Upper lobe of left lung (tissue), 6 donors: ENCODE measurements around the gene CIB4. TPM values are rescaled to one million over a fixed set of nuclear protein-coding genes. Genes with fewer than 3 reads are reported as not detected.
A peak's percentile ranks its signal among the peaks of the same experiment; 100 is the strongest.

ENCODE experiments used
- ATAC-seq, 2 donors: fragments of 200-7000 bp; cut with Tn5 transposase; one replicate each; pipeline ENCODE4 v1.9.1; 2022; ENCODE audit warnings: mild to moderate bottlenecking in 2 of 2, moderate library complexity in 2 of 2; ENCODE audit not compliant: low FRiP score in 2 of 2
- DNase-seq, 2 donors: peaks; one replicate each; pipeline ENCODE4 v3.0.0-alpha.2; 2019 to 2020
- H3K27ac ChIP-seq, 4 donors: fragments of 200-600 bp; sonication (generic); one replicate each; pipeline ENCODE4 v1.5.1; 2016 to 2019
- H3K27me3 ChIP-seq, 4 donors: fragments of 200-600 bp; sonication (generic); one replicate each; pipeline ENCODE4 v1.5.1; 2017 to 2019
- H3K36me3 ChIP-seq, 4 donors: fragments of 200-600 bp; sonication (generic); one replicate each; pipeline ENCODE4 v1.5.1; 2016 to 2019
- H3K4me1 ChIP-seq, 4 donors: fragments of 200-600 bp; sonication (generic); one replicate each; pipeline ENCODE4 v1.5.1; 2018 to 2019
- H3K4me3 ChIP-seq, 4 donors: fragments of 200-600 bp; sonication (generic); one replicate each; pipeline ENCODE4 v1.5.1; 2017 to 2019; ENCODE audit warnings: mild to moderate bottlenecking in 2 of 4, moderate library complexity in 1 of 4
- H3K9me3 ChIP-seq, 4 donors: fragments of 200-600 bp; sonication (generic); one replicate each; pipeline ENCODE4 v1.5.1; 2018 to 2019
- CTCF ChIP-seq, 6 experiments: fragments of 450-650 bp in 4 of 6; fragments of 200-600 bp in 2 of 6; sonication (generic) in 2 of 6; IDR thresholded peaks; one replicate each; pipeline ENCODE4 v1.5.1; 2016 to 2019; ENCODE audit warnings: antibody characterized with exemption in 6 of 6
- EP300 ChIP-seq, 4 donors: sonication (generic); formaldehyde crosslinking; IDR thresholded peaks; one replicate each; pipeline ENCODE4 v1.5.1; 2017; ENCODE audit warnings: antibody characterized with exemption in 4 of 4, control low read depth in 2 of 4
- POLR2A ChIP-seq, 4 donors: fragments of 450-650 bp; IDR thresholded peaks; one replicate each; pipeline ENCODE4 v1.5.1; 2016 to 2017; ENCODE audit warnings: antibody characterized with exemption in 4 of 4, mild to moderate bottlenecking in 2 of 4
- POLR2AphosphoS5 ChIP-seq, 2 donors: sonication (generic); formaldehyde crosslinking; IDR thresholded peaks; one replicate each; pipeline ENCODE4 v1.5.1; 2017; ENCODE audit warnings: antibody characterized with exemption in 2 of 2
- WGBS, 2 donors: methylation state at CpG; one replicate each; pipeline ENCODE4 v1.1.5; 2017 to 2018; 5-methylcytosine and 5-hydroxymethylcytosine counted together
- total RNA-seq, 6 donors: library from RNA; depleted of rRNA in 4 of 6; stranded (reverse); fragments of >200 nt in 4 of 6; gene quantifications; one replicate each; pipeline versions ENCODE4 v1.1.0 to v1.2.1, GENCODE V29; 2016 to 2021
- donor health status: DM: no; HTN: no; CAD: no; lungs with moderate emphysema.
- donor health status: DM: no; HTN: yes; CAD: no; lungs with severe emphysema.

The CIB4 gene
- total RNA-seq, 6 donors from 2014 or later = not detected

DNA sequence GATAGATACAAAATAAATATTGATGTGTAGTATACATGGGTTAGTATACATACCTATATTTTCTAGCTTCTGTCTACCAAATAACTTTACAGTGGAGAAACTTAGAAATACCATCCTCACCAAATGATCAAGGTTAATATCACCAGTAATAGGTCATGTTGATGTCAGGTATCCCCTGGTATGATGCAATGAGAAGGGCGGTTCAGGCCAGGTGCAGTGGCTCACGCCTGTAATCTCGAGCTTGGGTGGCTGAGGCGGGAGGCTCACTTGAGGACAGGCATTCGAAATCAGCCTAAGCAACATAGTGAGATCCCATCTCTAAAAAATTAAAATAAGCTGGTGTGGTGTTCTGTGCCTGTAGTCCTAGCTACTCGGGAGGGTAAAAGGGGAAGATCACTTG lies 38.6 kb downstream of the CIB4 start:
- Histone ChIP-seq H3K36me3 (no peaks in the 10 kb centered on the region), H3K27me3 (no peaks in the 10 kb centered on the region), H3K9me3 (no peaks in the 10 kb centered on the region), H3K27ac (no peak overlapping the region), H3K4me3 (no peak overlapping the region), H3K4me1 (peaks cover 2 to 14% (median 8%) of the 10 kb centered on the region in 4 donors)
- DNase-seq = no peak
- WGBS, 2 donors = 71 to 77% methylated on average over 6 of the region's 6 CpGs
- no peak for TF ChIP-seq POLR2AphosphoS5 (IDR thresholded peaks at IDR 0.05)
- no peak for ATAC-seq

DNA sequence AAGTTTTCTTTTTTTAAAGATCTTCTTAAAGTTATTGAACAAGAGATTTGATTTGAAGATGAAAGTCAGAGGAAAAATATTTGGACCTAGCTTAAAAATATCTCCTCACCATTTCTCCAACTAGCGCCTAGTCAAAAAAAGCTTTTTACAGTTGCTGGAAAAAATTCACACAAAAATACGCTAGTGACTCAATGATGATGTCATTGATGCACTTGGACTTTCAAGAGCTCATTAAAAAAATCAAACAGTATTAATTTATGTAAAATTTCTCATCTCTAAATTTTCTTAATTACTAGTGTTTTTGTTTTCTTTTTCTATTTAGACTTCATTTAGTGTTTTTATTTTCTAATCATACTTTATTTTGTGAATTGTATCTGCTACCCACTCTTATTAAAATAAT lies 41.8 kb downstream of the CIB4 start:
- Histone ChIP-seq H3K4me1 (no peaks in the 10 kb centered on the region), H3K4me3 (no peak overlapping the region), H3K27ac (no peak overlapping the region), H3K27me3 (no peaks in the 10 kb centered on the region), H3K9me3 (no peaks in the 10 kb centered on the region), H3K36me3 (no peaks in the 10 kb centered on the region)
- DNase-seq = no peak
- no peak for ATAC-seq
- TF ChIP-seq EP300 (IDR thresholded peaks at IDR 0.05) = no peak
- no peak for TF ChIP-seq POLR2A (IDR thresholded peaks at IDR 0.05)
- no peak for TF ChIP-seq POLR2AphosphoS5 (IDR thresholded peaks at IDR 0.05)
- no peak for TF ChIP-seq CTCF (IDR thresholded peaks at IDR 0.05)
- WGBS, 2 donors = 83 to 92% methylated on average over 2 of the region's 2 CpGs

DNA sequence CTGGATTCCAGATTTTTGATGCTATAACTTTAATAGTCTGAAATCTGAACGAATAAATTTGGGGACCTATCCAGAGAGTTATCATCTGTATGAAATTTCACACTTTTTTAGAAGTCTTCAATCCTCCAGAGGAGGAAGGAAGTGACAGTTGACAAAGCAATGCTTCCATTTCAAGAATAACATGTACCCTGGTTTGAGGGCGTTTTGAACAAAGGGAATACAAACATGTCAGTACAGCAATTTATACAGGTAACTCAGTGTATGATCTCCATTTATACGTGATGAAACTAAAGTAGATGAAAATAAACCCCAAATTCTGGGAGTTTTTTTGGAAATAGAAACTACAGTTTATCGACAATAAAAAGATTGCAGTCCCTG lies 42.2 kb downstream of the CIB4 start:
- no peaks in the 10 kb centered on the region for H3K9me3 ChIP-seq
- DNase-seq (no peak), ATAC-seq (no peak)
- H3K27ac ChIP-seq = no peak overlapping the region
- no peaks in the 10 kb centered on the region for H3K27me3 ChIP-seq
- no peaks in the 10 kb centered on the region for H3K36me3 ChIP-seq
- whole genome bisulfite sequencing, 2 donors = 40 to 55% methylated on average over 4 of the region's 4 CpGs
- TF ChIP-seq CTCF (IDR thresholded peaks at IDR 0.05) (no peak), POLR2A (IDR thresholded peaks at IDR 0.05) (no peak), POLR2AphosphoS5 (IDR thresholded peaks at IDR 0.05) (no peak)
- H3K4me1 ChIP-seq = no peaks in the 10 kb centered on the region
- no peak overlapping the region for H3K4me3 ChIP-seq

DNA sequence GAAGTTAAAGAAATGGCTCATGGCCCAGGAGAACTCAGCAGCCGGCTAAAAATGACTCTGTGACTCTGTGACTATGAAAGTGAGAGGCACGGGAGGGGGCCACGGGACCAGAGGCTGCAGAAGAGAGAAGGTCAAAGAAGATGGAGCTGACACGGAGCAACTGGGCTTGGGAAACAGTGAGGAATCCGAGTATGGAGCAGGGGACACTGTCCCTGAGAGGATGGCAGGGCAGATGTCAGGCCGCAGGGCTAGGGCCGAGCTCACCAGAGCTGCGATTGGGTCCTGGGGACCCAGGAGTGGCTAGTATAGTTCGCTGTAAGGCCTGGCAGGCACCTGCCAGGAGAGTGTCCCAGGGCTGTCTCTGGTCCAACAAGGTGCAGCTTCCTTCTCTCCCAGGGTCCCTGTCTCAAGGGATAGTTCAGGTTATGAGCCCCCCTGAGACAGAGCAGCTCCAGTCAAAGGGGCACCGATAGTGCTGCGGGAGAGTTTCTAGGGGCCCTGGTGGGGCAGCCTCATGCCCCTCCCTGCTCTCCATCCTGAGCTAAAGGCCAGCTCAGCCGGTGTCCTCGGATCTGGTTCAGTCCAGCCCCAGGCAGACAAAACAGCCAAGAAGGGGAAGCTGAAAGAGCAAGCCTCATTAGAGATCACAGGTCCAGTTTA lies 42.7 kb downstream of the CIB4 start:
- Histone ChIP-seq H3K27ac (no peak overlapping the region), H3K4me3 (no peak overlapping the region), H3K27me3 (no peaks in the 10 kb centered on the region), H3K36me3 (no peaks in the 10 kb centered on the region), H3K9me3 (no peaks in the 10 kb centered on the region), H3K4me1 (no peaks in the 10 kb centered on the region)
- peak in 1 of 2 donors; percentile 3 for DNase-seq
- WGBS, 2 donors = 63 to 75% methylated on average over 10 to 13 of the region's 13 CpGs
- no peak for TF ChIP-seq CTCF (IDR thresholded peaks at IDR 0.05)
- TF ChIP-seq EP300 (IDR thresholded peaks at IDR 0.05) = no peak
- no peak for TF ChIP-seq POLR2AphosphoS5 (IDR thresholded peaks at IDR 0.05)
- TF ChIP-seq POLR2A (IDR thresholded peaks at IDR 0.05) = no peak
- ATAC-seq = no peak

DNA sequence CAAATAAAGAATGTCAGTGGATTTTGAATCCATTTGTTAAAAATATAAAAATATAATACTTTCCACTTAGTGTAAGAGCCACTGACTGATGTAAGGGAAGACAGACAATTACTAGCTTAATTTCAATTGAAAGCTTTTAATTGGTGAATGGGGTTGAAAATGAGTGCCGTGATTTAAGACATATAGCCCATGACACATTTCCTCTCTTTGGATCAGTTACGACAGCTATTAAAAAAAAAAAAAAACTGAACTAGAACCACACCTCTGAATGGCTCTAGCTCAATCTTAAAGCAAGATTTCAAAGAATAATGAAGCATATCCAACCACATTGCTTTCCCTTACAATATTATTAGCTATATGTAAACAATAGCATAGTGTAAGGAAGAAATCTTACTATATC lies 44.0 kb downstream of the CIB4 start:
- no peaks in the 10 kb centered on the region for H3K27me3 ChIP-seq
- H3K4me1 ChIP-seq = no peaks in the 10 kb centered on the region
- no peaks in the 10 kb centered on the region for H3K36me3 ChIP-seq
- no peaks in the 10 kb centered on the region for H3K9me3 ChIP-seq
- ATAC-seq = no peak
- 48 to 50% methylated on average over 2 of the region's 2 CpGs for WGBS, 2 donors
- no peak for DNase-seq
- H3K4me3 ChIP-seq = no peak overlapping the region
- no peak overlapping the region for H3K27ac ChIP-seq
- TF ChIP-seq CTCF (IDR thresholded peaks at IDR 0.05) (no peak), POLR2A (IDR thresholded peaks at IDR 0.05) (no peak), EP300 (IDR thresholded peaks at IDR 0.05) (no peak)
